BLaER1 (cell line): ENCODE measurements around the gene OR1C1.
"Not testable (repeated sequence)": the region's sequence is repeated elsewhere in the genome, so short reads cannot be mapped to it uniquely, and the experiment has no call there.

Source experiments
- H3K27ac ChIP-seq: shearing (Covaris generic); formaldehyde crosslinking; 2 replicates; pipeline ENCODE4 v1.8.1; 2022
- H3K27me3 ChIP-seq: shearing (Covaris generic); formaldehyde crosslinking; 2 replicates; pipeline ENCODE4 v1.8.1; 2022
- H3K36me3 ChIP-seq: shearing (Covaris generic); formaldehyde crosslinking; 2 replicates; pipeline ENCODE4 v1.8.1; 2022
- H3K4me1 ChIP-seq: shearing (Covaris generic); formaldehyde crosslinking; 2 replicates; pipeline ENCODE4 v1.8.1; 2022
- H3K4me2 ChIP-seq: shearing (Covaris generic); formaldehyde crosslinking; 2 replicates; pipeline ENCODE4 v1.8.1; 2022
- H3K4me3 ChIP-seq: shearing (Covaris generic); formaldehyde crosslinking; 2 replicates; pipeline ENCODE4 v1.8.1; 2022
- H3K9ac ChIP-seq: shearing (Covaris generic); formaldehyde crosslinking; 2 replicates; pipeline ENCODE4 v1.8.1; 2022
- H3K9me3 ChIP-seq: shearing (Covaris generic); formaldehyde crosslinking; 2 replicates; pipeline ENCODE4 v1.8.1; 2022
- H4K20me1 ChIP-seq: shearing (Covaris generic); formaldehyde crosslinking; 2 replicates; pipeline ENCODE4 v1.8.1; 2022
- Cebpa-rat ChIP-seq: shearing (Covaris generic); IDR thresholded peaks from 2 replicates; pipeline ENCODE4 v1.8.1; 2022

Gene OR1C1

DNA sequence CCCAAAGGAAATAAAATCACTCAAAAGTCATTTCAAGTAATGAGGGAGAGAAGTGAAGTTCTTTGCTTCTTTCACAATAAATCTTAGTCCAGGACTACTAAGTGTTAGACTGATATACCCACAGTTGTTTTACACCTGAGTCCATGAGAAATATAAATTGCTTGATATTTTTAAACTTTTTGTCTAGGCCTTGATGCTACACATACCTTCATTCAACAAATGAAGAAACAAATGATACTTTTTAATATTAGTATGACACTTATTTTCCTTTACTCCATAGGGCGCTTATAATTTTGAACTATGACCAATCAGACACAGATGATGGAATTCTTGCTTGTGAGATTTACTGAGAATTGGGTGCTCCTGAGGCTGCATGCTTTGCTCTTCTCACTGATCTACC, 22.0 kb downstream of the OR1C1 start, which contains the start of gene OR14K1:
Gene OR14K1 (plus strand): TSS at position 301 of the 400 bp plus-strand sequence. CDS start 0 bp downstream, at position 301.
- no peaks in the 10 kb centered on the region for H3K36me3 ChIP-seq
- H4K20me1 ChIP-seq = no peaks in the 10 kb centered on the region

DNA sequence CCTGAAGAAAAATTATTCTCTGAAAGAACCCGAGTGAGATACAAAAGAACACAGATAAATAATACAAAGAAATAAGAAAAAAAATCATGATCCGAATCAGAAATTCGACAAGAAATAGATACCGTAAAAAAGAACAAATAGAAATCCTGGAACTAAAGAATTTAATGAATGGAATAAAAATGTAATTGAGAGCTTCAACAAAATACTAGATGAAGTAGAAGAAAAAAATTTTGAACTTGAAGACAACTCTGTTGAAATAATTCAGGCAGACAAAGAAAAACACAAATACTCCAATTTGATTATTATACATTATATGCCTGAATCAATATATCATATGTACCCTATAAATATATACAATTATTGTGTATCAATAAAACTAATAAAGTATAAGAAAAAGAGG, 39.1 kb downstream of the OR1C1 start:
- TF ChIP-seq Cebpa-rat = no peak
- Histone ChIP-seq H3K4me2 (no peak overlapping the region), H3K36me3 (no peaks in the 10 kb centered on the region), H3K4me1 (no peaks in the 10 kb centered on the region), H3K4me3 (no peak overlapping the region), H3K27me3 (no peaks in the 10 kb centered on the region), H3K27ac (no peak overlapping the region), H4K20me1 (no peaks in the 10 kb centered on the region), H3K9ac (no peak overlapping the region), H3K9me3 (peaks cover 8% of the 10 kb centered on the region; the same call in 1 of the 2 replicates)

More for the DNA sequence above, 22.0 kb downstream of the OR1C1 start, which contains the start of gene OR14K1:
- Histone ChIP-seq H3K27me3 (no peaks in the 10 kb centered on the region), H3K27ac (no peak within 1 kb of the TSS), H3K4me1 (no peaks in the 10 kb centered on the region), H3K9me3 (no peaks in the 10 kb centered on the region), H3K9ac (no peak within 1 kb of the TSS), H3K4me3 (no peak within 1 kb of the TSS), H3K4me2 (no peak within 1 kb of the TSS)
- TF ChIP-seq Cebpa-rat = no peak

DNA sequence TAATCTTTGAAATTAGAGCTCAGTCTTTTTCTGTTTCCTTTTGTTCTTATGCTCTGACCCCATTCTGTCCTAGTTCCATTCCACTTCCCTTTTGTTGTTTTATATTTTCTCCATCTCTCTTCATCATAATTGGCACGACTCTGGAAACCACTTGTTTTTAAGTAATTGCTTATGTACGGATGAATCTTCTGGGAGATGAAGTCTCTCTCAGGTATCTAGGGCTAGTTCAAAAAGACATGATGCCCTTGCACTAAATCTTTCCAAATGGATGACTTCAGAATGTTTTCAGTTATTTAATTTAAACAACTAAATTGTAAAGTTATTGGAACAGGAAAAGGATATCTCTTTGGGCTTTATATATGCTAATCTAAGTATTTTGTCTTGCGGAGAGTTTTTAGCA, 43.8 kb downstream of the OR1C1 start, which contains the start of gene OR6F1:
Gene OR6F1 (minus strand): TSS at position 101 of the 400 bp plus-strand sequence. CDS start 3,891 bp downstream, outside the sequence.
- no peaks in the 10 kb centered on the region for H4K20me1 ChIP-seq
- H3K36me3 ChIP-seq = no peaks in the 10 kb centered on the region
- peaks cover 8% of the 10 kb centered on the region; the same call in 1 of the 2 replicates for H3K9me3 ChIP-seq

DNA sequence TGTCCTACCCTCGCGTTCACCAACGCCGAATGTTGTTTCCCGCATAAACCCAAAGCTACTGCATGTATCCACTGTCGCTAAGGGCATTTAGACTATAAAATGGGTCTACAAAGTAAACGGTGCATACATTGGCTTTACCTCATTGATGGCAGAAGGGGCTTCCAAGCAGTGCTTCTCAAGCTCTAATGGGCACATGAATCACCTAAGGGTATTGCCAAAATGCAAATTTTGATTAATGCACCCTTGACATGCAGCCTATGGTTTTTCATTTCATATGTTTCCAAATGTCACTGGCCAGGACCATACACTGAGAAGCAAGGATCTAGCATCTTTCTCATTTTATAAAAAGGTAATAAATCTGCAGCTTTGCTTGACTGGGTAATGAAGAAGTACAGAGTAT, 46.6 kb downstream of the OR1C1 start:
- H3K4me2 ChIP-seq = no peak overlapping the region
- H3K9me3 ChIP-seq = no peaks in the 10 kb centered on the region
- no peak for TF ChIP-seq Cebpa-rat
- H3K4me1 ChIP-seq = no peaks in the 10 kb centered on the region
- no peaks in the 10 kb centered on the region for H3K27me3 ChIP-seq
- no peaks in the 10 kb centered on the region for H3K36me3 ChIP-seq
- H3K27ac ChIP-seq = no peak overlapping the region
- no peaks in the 10 kb centered on the region for H4K20me1 ChIP-seq
- no peak overlapping the region for H3K4me3 ChIP-seq
- no peak overlapping the region for H3K9ac ChIP-seq

More for the DNA sequence above, 43.8 kb downstream of the OR1C1 start, which contains the start of gene OR6F1:
- Histone ChIP-seq H3K27ac (no peak within 1 kb of the TSS), H3K9ac (no peak within 1 kb of the TSS), H3K4me3 (no peak within 1 kb of the TSS), H3K4me1 (no peaks in the 10 kb centered on the region), H3K27me3 (no peaks in the 10 kb centered on the region), H3K4me2 (no peak within 1 kb of the TSS)
- TF ChIP-seq Cebpa-rat = no peak

DNA sequence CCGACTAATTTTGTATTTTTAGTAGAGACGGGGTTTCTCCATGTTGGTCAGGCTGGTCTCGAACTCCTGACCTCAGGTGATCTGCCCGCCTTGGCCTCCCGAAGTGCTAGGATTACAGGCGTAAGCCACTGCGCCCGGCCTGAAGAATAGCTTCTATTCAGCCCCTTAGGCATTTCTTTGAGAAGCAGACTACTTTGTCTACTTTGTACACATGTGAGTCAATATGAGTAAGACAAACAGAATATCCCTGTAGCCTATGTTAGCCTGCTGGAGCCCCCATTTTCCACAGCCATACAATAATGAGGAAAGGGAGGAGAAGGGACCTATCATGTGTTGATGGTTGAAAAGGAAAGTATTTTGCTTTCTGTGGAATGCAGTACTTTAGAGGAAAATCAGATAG, 49.7 kb downstream of the OR1C1 start:
- H3K4me1 ChIP-seq, H3K4me2 ChIP-seq: not testable (repeated sequence)

More for the DNA sequence above, 49.7 kb downstream of the OR1C1 start:
- H3K9ac ChIP-seq, H4K20me1 ChIP-seq, H3K27me3 ChIP-seq, H3K4me3 ChIP-seq, H3K36me3 ChIP-seq, H3K9me3 ChIP-seq, H3K27ac ChIP-seq: not testable (repeated sequence)
